ENCODE data around the gene MYO1B.
A peak's percentile ranks its signal among the peaks of the same experiment; 100 is the strongest.

The MYO1B gene

GRCh38 chr2:191386938-191387536 lies 141.8 kb downstream of the MYO1B start:
- peak overlapping the region; percentile 30 for H3K4me3 ChIP-seq (ENCODE audit: low read length)
- H3K36me3 ChIP-seq (ENCODE audit: control insufficient read depth, insufficient read depth, low read length, severe bottlenecking): peaks cover 66% of the 10 kb centered on the region
- H3K4me1 ChIP-seq (ENCODE audit: control insufficient read depth, insufficient read depth, low read length): peaks cover 50% of the 10 kb centered on the region
- peak overlapping the region; percentile 38 for H3K9ac ChIP-seq (ENCODE audit: low read length)
- no peaks in the 10 kb centered on the region for H3K9me3 ChIP-seq (ENCODE audit: control insufficient read depth, low read length)
- peak; percentile 81 for DNase-seq (ENCODE audit: low read depth)
- no peaks in the 10 kb centered on the region for H3K27me3 ChIP-seq (replicated peaks; ENCODE audit: control insufficient read depth, insufficient read depth, low read length)

GRCh38 chr2:191389288-191389687 lies 144.1 kb downstream of the MYO1B start:
- H3K4me1 ChIP-seq (ENCODE audit: control insufficient read depth, insufficient read depth, low read length): peaks cover 37% of the 10 kb centered on the region
- peaks cover 78% of the 10 kb centered on the region for H3K36me3 ChIP-seq (ENCODE audit: control insufficient read depth, insufficient read depth, low read length, severe bottlenecking)
- H3K27me3 ChIP-seq (replicated peaks; ENCODE audit: control insufficient read depth, insufficient read depth, low read length): no peaks in the 10 kb centered on the region
- H3K4me3 ChIP-seq (ENCODE audit: low read length): no peak overlapping the region
- no peak overlapping the region for H3K9ac ChIP-seq (ENCODE audit: low read length)
- DNase-seq (ENCODE audit: low read depth): no peak
- no peaks in the 10 kb centered on the region for H3K9me3 ChIP-seq (ENCODE audit: control insufficient read depth, low read length)

- H3K36me3 ChIP-seq (ENCODE audit: control insufficient read depth, insufficient read depth, low read length, severe bottlenecking): peaks cover 87% of the 10 kb centered on the region
- no peak overlapping the region for H3K9ac ChIP-seq (ENCODE audit: low read length)
- no peak overlapping the region for H3K4me3 ChIP-seq (ENCODE audit: low read length)
- H3K4me1 ChIP-seq (ENCODE audit: control insufficient read depth, insufficient read depth, low read length): peaks cover 18% of the 10 kb centered on the region
- DNase-seq (ENCODE audit: low read depth): no peak
- H3K27me3 ChIP-seq (replicated peaks; ENCODE audit: control insufficient read depth, insufficient read depth, low read length): no peaks in the 10 kb centered on the region
- no peaks in the 10 kb centered on the region for H3K9me3 ChIP-seq (ENCODE audit: control insufficient read depth, low read length)
These were observed 146.0 kb downstream of the MYO1B start for GRCh38 chr2:191391171-191391570.

DNA sequence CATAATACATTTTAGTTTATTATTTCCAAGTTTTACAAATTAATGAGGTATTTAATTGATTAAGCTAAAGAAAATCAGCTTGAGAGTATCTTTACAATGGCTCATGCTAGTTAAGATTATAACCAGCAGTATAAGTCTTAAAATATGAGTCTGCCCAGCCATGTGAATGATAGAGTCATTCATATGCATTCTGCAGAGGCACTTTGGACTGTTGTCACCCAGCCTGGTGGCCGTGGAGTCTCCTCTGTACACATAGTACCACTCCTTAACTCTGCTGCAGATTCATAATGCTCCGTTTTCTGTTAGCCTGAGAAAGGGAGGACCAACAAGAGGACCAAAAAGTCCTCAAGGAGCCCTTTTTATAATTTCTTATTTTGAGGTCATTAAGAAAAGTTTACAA lies 148.8 kb downstream of the MYO1B start:
- Histone ChIP-seq H3K9ac (ENCODE audit: low read length) (no peak overlapping the region), H3K4me1 (ENCODE audit: control insufficient read depth, insufficient read depth, low read length) (no peaks in the 10 kb centered on the region), H3K36me3 (ENCODE audit: control insufficient read depth, insufficient read depth, low read length, severe bottlenecking) (peaks cover 79% of the 10 kb centered on the region), H3K9me3 (ENCODE audit: control insufficient read depth, low read length) (no peaks in the 10 kb centered on the region), H3K27me3 (replicated peaks; ENCODE audit: control insufficient read depth, insufficient read depth, low read length) (no peaks in the 10 kb centered on the region), H3K4me3 (ENCODE audit: low read length) (no peak overlapping the region)
- no peak for DNase-seq (ENCODE audit: low read depth)

- Histone ChIP-seq H3K9ac (ENCODE audit: low read length) (no peak overlapping the region), H3K9me3 (ENCODE audit: control insufficient read depth, low read length) (no peaks in the 10 kb centered on the region), H3K4me3 (ENCODE audit: low read length) (no peak overlapping the region), H3K27me3 (replicated peaks; ENCODE audit: control insufficient read depth, insufficient read depth, low read length) (no peaks in the 10 kb centered on the region), H3K36me3 (ENCODE audit: control insufficient read depth, insufficient read depth, low read length, severe bottlenecking) (peaks cover 68% of the 10 kb centered on the region), H3K4me1 (ENCODE audit: control insufficient read depth, insufficient read depth, low read length) (peaks cover 24% of the 10 kb centered on the region)
- no peak for DNase-seq (ENCODE audit: low read depth)
These were observed 151.6 kb downstream of the MYO1B start for GRCh38 chr2:191396794-191397193.

DNA sequence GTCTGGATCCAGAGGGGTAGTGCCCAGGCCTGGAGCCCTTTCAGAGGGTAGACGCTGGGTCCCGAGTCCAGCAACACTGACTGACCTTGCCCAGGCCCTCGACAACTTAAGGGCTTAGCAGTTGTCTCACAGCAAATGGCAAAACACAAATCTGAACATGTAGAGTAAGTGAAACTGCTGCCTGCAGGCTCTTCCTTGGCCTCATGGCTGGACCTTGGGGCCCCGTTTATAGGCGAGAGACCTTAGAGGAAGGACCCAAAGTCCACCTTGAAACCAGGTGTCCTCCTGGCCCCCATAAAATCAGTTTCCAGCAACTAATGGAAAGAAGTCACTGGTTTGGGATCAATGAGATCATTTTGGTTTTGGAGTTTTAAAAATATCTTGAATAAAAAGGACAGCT lies 154.4 kb downstream of the MYO1B start:
- Histone ChIP-seq H3K36me3 (ENCODE audit: control insufficient read depth, insufficient read depth, low read length, severe bottlenecking) (peaks cover 54% of the 10 kb centered on the region), H3K9me3 (ENCODE audit: control insufficient read depth, low read length) (no peaks in the 10 kb centered on the region)

DNA sequence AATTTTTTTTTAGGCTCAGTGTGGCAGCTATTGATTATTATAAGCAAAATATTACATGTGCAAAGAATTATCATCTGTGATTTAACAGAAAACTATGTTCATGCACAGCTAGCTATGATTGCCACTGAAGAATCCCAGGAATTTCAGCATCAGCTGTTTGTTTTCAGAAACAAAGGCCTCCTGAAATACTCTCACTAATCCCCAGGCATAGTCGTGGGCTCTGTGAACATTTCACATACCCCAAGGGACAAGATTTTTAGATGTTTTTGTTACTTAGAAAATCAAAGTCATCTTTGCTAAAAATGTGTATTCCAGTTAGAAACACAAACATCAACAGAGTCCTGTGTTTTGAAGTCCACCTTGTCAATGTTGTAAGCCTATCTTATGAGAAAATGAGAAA lies 156.1 kb downstream of the MYO1B start:
- Histone ChIP-seq H3K9me3 (ENCODE audit: control insufficient read depth, low read length) (no peaks in the 10 kb centered on the region), H3K4me1 (ENCODE audit: control insufficient read depth, insufficient read depth, low read length) (peaks cover 42% of the 10 kb centered on the region), H3K4me3 (ENCODE audit: low read length) (peak overlapping the region; percentile 39), H3K36me3 (ENCODE audit: control insufficient read depth, insufficient read depth, low read length, severe bottlenecking) (peaks cover 49% of the 10 kb centered on the region), H3K27me3 (replicated peaks; ENCODE audit: control insufficient read depth, insufficient read depth, low read length) (no peaks in the 10 kb centered on the region), H3K9ac (ENCODE audit: low read length) (peak overlapping the region; percentile 57)
- peak; percentile 84 for DNase-seq (ENCODE audit: low read depth)

More for the DNA sequence above, 154.4 kb downstream of the MYO1B start:
- peak overlapping the region; percentile 24 for H3K9ac ChIP-seq (ENCODE audit: low read length)
- DNase-seq (ENCODE audit: low read depth): no peak
- peaks cover 37% of the 10 kb centered on the region for H3K4me1 ChIP-seq (ENCODE audit: control insufficient read depth, insufficient read depth, low read length)
- no peak overlapping the region for H3K4me3 ChIP-seq (ENCODE audit: low read length)
- no peaks in the 10 kb centered on the region for H3K27me3 ChIP-seq (replicated peaks; ENCODE audit: control insufficient read depth, insufficient read depth, low read length)

- DNase-seq (ENCODE audit: low read depth): no peak
- Histone ChIP-seq H3K9me3 (ENCODE audit: control insufficient read depth, low read length) (no peaks in the 10 kb centered on the region), H3K4me3 (ENCODE audit: low read length) (no peak overlapping the region), H3K4me1 (ENCODE audit: control insufficient read depth, insufficient read depth, low read length) (peaks cover 42% of the 10 kb centered on the region), H3K36me3 (ENCODE audit: control insufficient read depth, insufficient read depth, low read length, severe bottlenecking) (peaks cover 49% of the 10 kb centered on the region), H3K9ac (ENCODE audit: low read length) (no peak overlapping the region), H3K27me3 (replicated peaks; ENCODE audit: control insufficient read depth, insufficient read depth, low read length) (no peaks in the 10 kb centered on the region)
These were observed 157.9 kb downstream of the MYO1B start for GRCh38 chr2:191402966-191403565.

DNA sequence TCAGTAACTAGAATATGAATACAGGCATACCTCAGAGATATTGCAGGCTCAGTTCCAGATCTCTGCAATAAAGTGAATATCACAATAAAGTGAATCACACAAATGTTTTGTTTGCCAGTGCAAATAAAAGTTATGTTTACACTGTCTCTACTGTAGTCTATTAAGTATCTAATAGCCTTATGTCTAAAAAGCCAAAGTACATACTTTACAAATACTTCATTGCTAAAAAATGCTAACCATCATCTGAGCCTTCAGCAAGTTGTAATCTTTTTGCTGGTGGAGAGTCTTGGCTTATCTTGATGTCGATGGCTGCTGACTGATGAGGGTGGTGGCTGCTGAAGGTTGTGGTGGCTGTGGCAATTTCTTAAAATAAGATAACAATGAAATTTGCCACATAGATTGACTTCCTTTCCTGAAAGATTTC lies 159.4 kb downstream of the MYO1B start:
- Histone ChIP-seq H3K36me3 (ENCODE audit: control insufficient read depth, insufficient read depth, low read length, severe bottlenecking) (peaks cover 60% of the 10 kb centered on the region), H3K4me3 (ENCODE audit: low read length) (no peak overlapping the region), H3K9me3 (ENCODE audit: control insufficient read depth, low read length) (no peaks in the 10 kb centered on the region), H3K4me1 (ENCODE audit: control insufficient read depth, insufficient read depth, low read length) (peaks cover 37% of the 10 kb centered on the region), H3K9ac (ENCODE audit: low read length) (no peak overlapping the region), H3K27me3 (replicated peaks; ENCODE audit: control insufficient read depth, insufficient read depth, low read length) (no peaks in the 10 kb centered on the region)
- peak; percentile 16 for DNase-seq (ENCODE audit: low read depth)

DNA sequence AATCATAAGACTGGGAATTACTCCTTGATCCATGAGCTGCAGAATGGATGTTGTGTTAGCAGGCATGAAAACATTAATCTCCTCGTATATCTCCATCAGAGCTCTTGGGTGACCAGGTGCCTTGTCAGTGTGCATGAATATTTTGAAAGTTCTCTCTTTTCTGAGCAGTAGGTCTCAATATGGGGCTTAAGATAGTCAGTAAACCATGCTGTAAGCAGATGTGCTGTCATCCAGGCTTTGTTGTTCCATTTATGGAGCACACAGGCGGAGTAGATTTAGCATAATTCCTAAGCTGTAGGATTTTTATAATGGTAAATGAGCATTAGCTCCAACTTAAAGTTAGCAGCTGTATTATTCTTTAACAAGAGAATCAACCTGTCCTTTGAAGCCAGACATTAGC lies 160.3 kb downstream of the MYO1B start:
- H3K9ac ChIP-seq (ENCODE audit: low read length): no peak overlapping the region
- peaks cover 58% of the 10 kb centered on the region for H3K36me3 ChIP-seq (ENCODE audit: control insufficient read depth, insufficient read depth, low read length, severe bottlenecking)
- DNase-seq (ENCODE audit: low read depth): no peak
- peaks cover 34% of the 10 kb centered on the region for H3K4me1 ChIP-seq (ENCODE audit: control insufficient read depth, insufficient read depth, low read length)
- no peaks in the 10 kb centered on the region for H3K9me3 ChIP-seq (ENCODE audit: control insufficient read depth, low read length)
- H3K27me3 ChIP-seq (replicated peaks; ENCODE audit: control insufficient read depth, insufficient read depth, low read length): no peaks in the 10 kb centered on the region
- no peak overlapping the region for H3K4me3 ChIP-seq (ENCODE audit: low read length)

GRCh38 chr2:191410646-191411436 lies 165.6 kb downstream of the MYO1B start:
- Histone ChIP-seq H3K36me3 (ENCODE audit: control insufficient read depth, insufficient read depth, low read length, severe bottlenecking) (peaks cover 70% of the 10 kb centered on the region), H3K27me3 (replicated peaks; ENCODE audit: control insufficient read depth, insufficient read depth, low read length) (no peaks in the 10 kb centered on the region), H3K4me1 (ENCODE audit: control insufficient read depth, insufficient read depth, low read length) (peaks cover 21% of the 10 kb centered on the region), H3K4me3 (ENCODE audit: low read length) (no peak overlapping the region), H3K9ac (ENCODE audit: low read length) (no peak overlapping the region), H3K9me3 (ENCODE audit: control insufficient read depth, low read length) (no peaks in the 10 kb centered on the region)
- DNase-seq (ENCODE audit: low read depth): peak; percentile 41

All from adipocyte (in vitro differentiated cells).